HepG2 (cell line): ENCODE data around the gene PMEPA1. TPM values are rescaled to one million over a fixed set of nuclear protein-coding genes. Genes with fewer than 3 reads are reported as not detected.

Experiments used
- ATAC-seq: fragments of 200-7000 bp; cut with Tn5 transposase; 3 replicates; pipeline ENCODE4 v1.9.1; 2020; ENCODE audit warnings: mild to moderate bottlenecking, moderate library complexity
- BruUV-seq: library from RNA; stranded (reverse); fragments of 400-500 nt; replicated peaks from 2 replicates; lab custom pipeline; 2021; lab: Mats Ljungman, UMichigan
- CTCF ChIA-PET: fragments of 300-600 bp; formaldehyde crosslinking; extraction: SDS; loops from one replicate; lab custom pipeline; 2021; ENCODE audit warnings: low total read pairs, inconsistent platforms, low intra/inter-chr PET ratio; lab: Yijun Ruan, JAX
- POLR2A ChIA-PET: fragments of 350-600 bp; sonication (Branson Sonifier 250); formaldehyde crosslinking; loops from one replicate; lab custom pipeline; 2020; ENCODE audit warnings: antibody characterized with exemption, inconsistent platforms; lab: Yijun Ruan, JAX
- DNase-seq: peaks from one replicate; pipeline ENCODE4 v3.0.0-alpha.2; 2015; ENCODE audit warnings: low spot score
- FAIRE-seq: peaks from 3 replicates; lab custom pipeline; 2011; peaks lifted over from hg19 to GRCh38; lab: Jason Lieb, UNC
- H2AFZ ChIP-seq: one replicate; pipeline ENCODE4 v1.6.1; 2011; ENCODE audit warnings: low read length, inconsistent platforms
- H3K27ac ChIP-seq: fragments of 300-600 bp; 3 replicates; pipeline ENCODE4 v1.8.0; 2011; ENCODE audit warnings: mixed run types, mild to moderate bottlenecking, mixed read lengths, low read length, inconsistent platforms; ENCODE audit not compliant: insufficient read depth; ENCODE audit errors: extremely low read length
- H3K27me3 ChIP-seq, 2 experiments: fragments of 200-600 bp in 1 of 2; 2 replicates in 1 of 2; 3 replicates in 1 of 2; pipeline versions ENCODE4 v1.6.0 to v1.8.0; 2011; ENCODE audit warnings: low read length in 2 of 2, mild to moderate bottlenecking in 2 of 2, moderate library complexity in 2 of 2, inconsistent platforms in 1 of 2; ENCODE audit not compliant: insufficient read depth in 2 of 2, control insufficient read depth in 1 of 2
- H3K36me3 ChIP-seq, 2 experiments: fragments of 200-600 bp in 1 of 2; replicated peaks in 1 of 2; 2 replicates in 1 of 2; 3 replicates in 1 of 2; pipeline versions ENCODE4 v1.5.1 to v1.8.0; 2011; ENCODE audit warnings: low read length in 2 of 2, inconsistent platforms in 1 of 2; ENCODE audit not compliant: insufficient read depth in 2 of 2, control insufficient read depth in 1 of 2
- H3K4me1 ChIP-seq: 2 replicates; pipeline ENCODE4 v1.5.1; 2012; ENCODE audit warnings: low read length, inconsistent platforms; ENCODE audit not compliant: insufficient read depth
- H3K4me2 ChIP-seq: 2 replicates; pipeline ENCODE4 v1.6.0; 2011; ENCODE audit warnings: low read depth, low read length, inconsistent platforms
- H3K4me3 ChIP-seq, 3 experiments: fragments of 200-600 bp in 1 of 3; sonication (generic), shearing (Covaris generic) in 1 of 3; replicated peaks in 1 of 3; 2 replicates each; pipeline ENCODE4 v1.5.1; 2011 to 2016; ENCODE audit warnings: low read length in 3 of 3, inconsistent platforms in 2 of 3, low read depth in 2 of 3, mild to moderate bottlenecking in 2 of 3, control low read depth in 1 of 3, mixed read lengths in 1 of 3; ENCODE audit not compliant: insufficient read depth in 1 of 3
- H3K79me2 ChIP-seq: one replicate; pipeline ENCODE4 v1.6.1; 2011; ENCODE audit warnings: low read length, inconsistent platforms; ENCODE audit not compliant: insufficient read depth
- H3K9ac ChIP-seq: 2 replicates; pipeline ENCODE4 v1.6.0; 2011; ENCODE audit warnings: mild to moderate bottlenecking, low read depth, low read length, inconsistent platforms; ENCODE audit not compliant: insufficient read depth
- H3K9me3 ChIP-seq: 2 replicates; pipeline ENCODE4 v1.5.1; 2012; ENCODE audit warnings: mild to moderate bottlenecking, low read length
- H4K20me1 ChIP-seq: 2 replicates; pipeline ENCODE4 v1.6.0; 2011; ENCODE audit warnings: inconsistent platforms, mild to moderate bottlenecking, low read length, moderate library complexity; ENCODE audit not compliant: insufficient read depth
- BHLHE40 ChIP-seq: IDR thresholded peaks from 2 replicates; pipeline ENCODE4 v1.6.1; 2011; ENCODE audit warnings: low read length, improper control_type of control experiment
- CEBPB ChIP-seq: IDR thresholded peaks from 2 replicates; pipeline ENCODE4 v1.6.1; 2011; ENCODE audit warnings: low read depth, low read length, improper control_type of control experiment, borderline replicate concordance
- CEBPG ChIP-seq: IDR thresholded peaks from 2 replicates; pipeline ENCODE4 v1.6.1; 2016
- HNF1A ChIP-seq, 2 experiments: sonication (generic) in 1 of 2; formaldehyde crosslinking in 1 of 2; IDR thresholded peaks; 2 replicates each; pipeline versions ENCODE4 v1.4.0 to v1.6.1; 2016 to 2020; ENCODE audit warnings: borderline replicate concordance in 1 of 2, low read depth in 1 of 2, mild to moderate bottlenecking in 1 of 2, missing genetic modification reagents in 1 of 2
- ZNF234 ChIP-seq: sonication (generic); formaldehyde crosslinking; conservative IDR thresholded peaks from 2 replicates; pipeline ENCODE4 v1.5.1; 2020; ENCODE audit warnings: mild to moderate bottlenecking, missing genetic modification reagents
- ZNF503 ChIP-seq: sonication (generic); formaldehyde crosslinking; IDR thresholded peaks from 2 replicates; pipeline ENCODE4 v1.4.0; 2020; ENCODE audit warnings: missing genetic modification reagents
- ZXDC ChIP-seq: sonication (generic); formaldehyde crosslinking; IDR thresholded peaks from 2 replicates; pipeline ENCODE4 v1.5.0; 2020; ENCODE audit warnings: mild to moderate bottlenecking, missing genetic modification reagents
- WGBS: methylation state at CpG from one replicate; pipeline ENCODE4 v1.1.6; 2017; ENCODE audit warnings: low lambda C conversion rate; 5-methylcytosine and 5-hydroxymethylcytosine counted together
- in situ Hi-C: cut with HindIII; loops from 2 replicates; pipeline ENCODE4 v1.10.0; 2017; ENCODE audit warnings: low pct_unique_long_range_greater_than_20kb; ENCODE audit not compliant: extremely low pct_ligation_motif_present
- intact Hi-C: fragments of 100-400 bp; cut with micrococcal nuclease; formaldehyde crosslinking; loops from one replicate; pipeline ENCODE4 v1.10.0; 2022; ENCODE audit not compliant: unreplicated experiment
- polyA plus RNA-seq, 8 experiments: library from polyadenylated mRNA; depleted of rRNA in 3 of 8; stranded (reverse) in 7 of 8; unstranded in 1 of 8; fragments of >200 nt; fragmentation: Illumina TruSeq in 4 of 8; extraction: Trizol in 4 of 8; gene quantifications; 2 replicates each; pipeline versions ENCODE4 v1.2.1 to v1.2.3, GENCODE V29; 2011 to 2016; ENCODE audit warnings: low read depth in 4 of 8, missing spikeins in 1 of 8, mixed read lengths in 1 of 8; ENCODE audit not compliant: insufficient read depth in 1 of 8
- total RNA-seq, 5 experiments: library from RNA; depleted of rRNA; stranded (reverse); fragments of >200 nt; fragmentation: Illumina TruSeq; extraction: Trizol; gene quantifications; 2 replicates each; pipeline ENCODE4 v1.2.3, GENCODE V29; 2016; ENCODE audit warnings: low read depth in 1 of 5

Gene PMEPA1
- total and polyA plus RNA-seq, 2 of the 13 experiments (the other 11 are each of a cell fraction or from before 2014, with no cell fraction given): not detected

GRCh38 chr20:57705127-57705899, 4.5 kb downstream of the PMEPA1 start (continued):
- no peak for TF ChIP-seq HNF1A (IDR thresholded peaks at IDR 0.05; ENCODE audit: low read depth)
- no peak for TF ChIP-seq HNF1A (CRISPR knock-in tag; IDR thresholded peaks at IDR 0.05; ENCODE audit: borderline replicate concordance)
- no peak for TF ChIP-seq ZNF234 (CRISPR knock-in tag)

GRCh38 chr20:57704245-57704644, 5.6 kb downstream of the PMEPA1 start:
- intact Hi-C loops (no loop called here), in situ Hi-C loops (no loop called here)
- POLR2A ChIA-PET: no interaction called here
- H3K4me3 ChIP-seq: no peak overlapping the region
- H3K27me3 ChIP-seq: peaks cover 20 to 92% of the 10 kb centered on the region in 2 experiments
- no peak overlapping the region for H3K9ac ChIP-seq
- WGBS: 14% methylated on average over 14 of the region's 14 CpGs
- no peak for DNase-seq
- no peak overlapping the region for H2AFZ ChIP-seq
- CTCF ChIA-PET: no interaction called here
- H3K36me3 ChIP-seq: no peaks in the 10 kb centered on the region
- H3K4me2 ChIP-seq: no peak overlapping the region
- no peaks in the 10 kb centered on the region for H3K4me1 ChIP-seq
- BruUV-seq: no TSS peak
- H3K9me3 ChIP-seq: no peaks in the 10 kb centered on the region
- no peak overlapping the region for H3K27ac ChIP-seq
- ATAC-seq: no peak
- FAIRE-seq: no peak
- TF ChIP-seq ZNF503 (CRISPR knock-in tag) (no peak), ZXDC (no peak), CEBPG (CRISPR knock-in tag) (peak; percentile 28; the same call in 1 of the 2 replicates), BHLHE40 (peak; percentile 61), CEBPB (peak; percentile 93)
- TF ChIP-seq, all 625 proteins: peak for 3
- Histone ChIP-seq H3K79me2 (no peaks in the 10 kb centered on the region), H4K20me1 (peaks cover 4% of the 10 kb centered on the region; the same call in 1 of the 2 replicates)
